Keratinocyte (primary cell): ENCODE results near the gene MAGI3. TPM values are rescaled to one million over a fixed set of nuclear protein-coding genes. Genes with fewer than 3 reads are reported as not detected.

Experiments used
- DNase-seq: peaks from one replicate; pipeline ENCODE4 v3.0.0-alpha.2; 2011; ENCODE audit warnings: low read depth, missing footprints, low spot score
- FAIRE-seq: peaks from 2 replicates; lab custom pipeline; 2011; peaks lifted over from hg19 to GRCh38; lab: Jason Lieb, UNC
- H2AFZ ChIP-seq: 2 replicates; pipeline ENCODE4 v1.6.0; 2012; ENCODE audit warnings: low read length, control low read depth, inconsistent platforms; ENCODE audit not compliant: control insufficient read depth
- H3K27ac ChIP-seq: 2 replicates; pipeline ENCODE4 v1.5.1; 2011; ENCODE audit warnings: low read length; ENCODE audit not compliant: control insufficient read depth, insufficient read depth
- H3K27me3 ChIP-seq: 3 replicates; pipeline ENCODE4 v1.6.0; 2011; ENCODE audit warnings: low read length; ENCODE audit not compliant: control insufficient read depth, insufficient read depth; ENCODE audit errors: extremely low read depth
- H3K36me3 ChIP-seq, 2 experiments: 2 replicates in 1 of 2; 3 replicates in 1 of 2; pipeline ENCODE4 v1.5.1; 2011; ENCODE audit warnings: low read length in 2 of 2, mild to moderate bottlenecking in 1 of 2; ENCODE audit not compliant: control insufficient read depth in 2 of 2, insufficient read depth in 2 of 2; ENCODE audit errors: extremely low read depth in 1 of 2
- H3K4me1 ChIP-seq: 3 replicates; pipeline ENCODE4 v1.5.1; 2011; ENCODE audit warnings: low read length; ENCODE audit not compliant: control insufficient read depth, insufficient read depth; ENCODE audit errors: extremely low read depth
- H3K4me2 ChIP-seq: 3 replicates; pipeline ENCODE4 v1.6.0; 2011; ENCODE audit warnings: low read depth, low read length; ENCODE audit not compliant: control insufficient read depth, insufficient read depth; ENCODE audit errors: extremely low read depth
- H3K4me3 ChIP-seq, 3 experiments: fragments of 200-600 bp in 1 of 3; sonication (generic) in 1 of 3; 2 replicates in 2 of 3; 3 replicates in 1 of 3; pipeline ENCODE4 v1.5.1; 2011 to 2016; ENCODE audit warnings: low read length in 3 of 3, mild to moderate bottlenecking in 3 of 3, control low read depth in 2 of 3, inconsistent platforms in 1 of 3, low read depth in 1 of 3, mixed read lengths in 1 of 3, mixed run types in 1 of 3, moderate library complexity in 1 of 3; ENCODE audit not compliant: control insufficient read depth in 2 of 3, insufficient read depth in 2 of 3; ENCODE audit errors: extremely low read depth in 1 of 3
- H3K79me2 ChIP-seq: 2 replicates; pipeline ENCODE4 v1.6.0; 2012; ENCODE audit warnings: low read length; ENCODE audit not compliant: control insufficient read depth, insufficient read depth
- H3K9ac ChIP-seq: 3 replicates; pipeline ENCODE4 v1.6.0; 2011; ENCODE audit warnings: low read length; ENCODE audit not compliant: control insufficient read depth, insufficient read depth; ENCODE audit errors: extremely low read depth
- H3K9me1 ChIP-seq: 3 replicates; pipeline ENCODE4 v1.6.0; 2011; ENCODE audit warnings: low read length; ENCODE audit not compliant: control insufficient read depth, insufficient read depth; ENCODE audit errors: extremely low read depth
- H3K9me3 ChIP-seq: 2 replicates; pipeline ENCODE4 v1.5.1; 2012; ENCODE audit warnings: low read depth, low read length; ENCODE audit not compliant: control insufficient read depth
- H4K20me1 ChIP-seq: 3 replicates; pipeline ENCODE4 v1.6.0; 2011; ENCODE audit warnings: low read length; ENCODE audit not compliant: control insufficient read depth, insufficient read depth; ENCODE audit errors: extremely low read depth
- CTCF ChIP-seq, 3 experiments: IDR thresholded peaks in 1 of 3; conservative IDR thresholded peaks in 1 of 3; optimal IDR thresholded peaks in 1 of 3; 2 replicates in 2 of 3; 3 replicates in 1 of 3; pipeline versions ENCODE3 to v1.5.1; 2011; ENCODE audit warnings: low read length in 3 of 3, mild to moderate bottlenecking in 3 of 3, moderate library complexity in 2 of 3, control low read depth in 1 of 3, inconsistent platforms in 1 of 3; ENCODE audit not compliant: insufficient read depth in 2 of 3; ENCODE audit errors: extremely low read depth in 1 of 3
- EZH2 ChIP-seq: IDR thresholded peaks from one replicate; pipeline ENCODE4 v1.6.1; 2012; ENCODE audit warnings: inconsistent platforms, mild to moderate bottlenecking, low read length, moderate library complexity
- dilution Hi-C: fragments of 300-500 bp; cut with MboI; formaldehyde crosslinking; loops from one replicate; pipeline ENCODE4 v1.7.0; 2020; ENCODE audit warnings: low sequenced_read_pairs; ENCODE audit not compliant: extremely low pct_ligation_motif_present
- polyA plus RNA-seq, 5 experiments: library from polyadenylated mRNA; depleted of rRNA in 3 of 5; stranded (reverse) in 3 of 5; stranded (forward) in 1 of 5; unstranded in 1 of 5; fragments of >200 nt; gene quantifications; 1 replicate in 1 of 5; 2 replicates in 3 of 5; 3 replicates in 1 of 5; pipeline versions ENCODE4 v1.2.1 to v1.2.3, GENCODE V29; 2011 to 2012; ENCODE audit warnings: missing spikeins in 2 of 5, low read depth in 1 of 5, low replicate concordance in 1 of 5

MAGI3 gene
- polyA plus RNA-seq, 1 donor (not counting 4 experiments of a cell fraction or from before 2014, with no cell fraction given), result 3.2 TPM

- no peaks in the 10 kb centered on the region for H3K79me2 ChIP-seq
- H3K27ac ChIP-seq, result no peak overlapping the region
- DNase-seq, result no peak
- H3K9ac ChIP-seq, result no peak overlapping the region
- TF ChIP-seq EZH2, result no peak
- no peaks in the 10 kb centered on the region for H3K36me3 ChIP-seq
- H3K4me2 ChIP-seq, result no peak overlapping the region
- H3K27me3 ChIP-seq, result no peaks in the 10 kb centered on the region
- no peaks in the 10 kb centered on the region for H3K9me1 ChIP-seq
- H3K4me3 ChIP-seq, result no peak overlapping the region
- H4K20me1 ChIP-seq, result no peaks in the 10 kb centered on the region
- no peaks in the 10 kb centered on the region for H3K4me1 ChIP-seq
- FAIRE-seq, result no peak
- dilution Hi-C loops, result no loop called here
- H2AFZ ChIP-seq, result no peak overlapping the region
- H3K9me3 ChIP-seq, result no peaks in the 10 kb centered on the region
These were observed 284.3 kb downstream of the MAGI3 start for GRCh38 chr1:113674591-113674990.

GRCh38 chr1:113675302-113675701 is 285.0 kb downstream of the MAGI3 start:
- TF ChIP-seq EZH2 (no peak), CTCF (optimal IDR thresholded peaks at IDR 0.05 in 1 of 3, IDR thresholded peaks at IDR 0.05 in 1 of 3, conservative IDR thresholded peaks at IDR 0.05 in 1 of 3; ENCODE audit: extremely low read depth in 1 of 3, insufficient read depth in 2 of 3, low read length in 3 of 3) (no peak)
- Histone ChIP-seq H3K9me3 (no peaks in the 10 kb centered on the region), H3K79me2 (no peaks in the 10 kb centered on the region), H3K27me3 (no peaks in the 10 kb centered on the region), H3K36me3 (no peaks in the 10 kb centered on the region), H3K9me1 (no peaks in the 10 kb centered on the region), H3K27ac (no peak overlapping the region), H3K4me3 (no peak overlapping the region), H3K4me1 (no peaks in the 10 kb centered on the region), H3K9ac (no peak overlapping the region), H2AFZ (no peak overlapping the region), H3K4me2 (no peak overlapping the region), H4K20me1 (no peaks in the 10 kb centered on the region)
- no peak for DNase-seq
- dilution Hi-C loops, result no loop called here
- no peak for FAIRE-seq

- FAIRE-seq, result no peak
- Histone ChIP-seq H3K4me1 (no peaks in the 10 kb centered on the region), H3K27me3 (no peaks in the 10 kb centered on the region), H3K9ac (no peak overlapping the region), H3K79me2 (no peaks in the 10 kb centered on the region), H3K9me3 (no peaks in the 10 kb centered on the region), H3K4me3 (no peak overlapping the region), H4K20me1 (no peaks in the 10 kb centered on the region), H3K27ac (no peak overlapping the region), H3K4me2 (no peak overlapping the region), H3K9me1 (no peaks in the 10 kb centered on the region), H3K36me3 (no peaks in the 10 kb centered on the region), H2AFZ (no peak overlapping the region)
- dilution Hi-C loops, result no loop called here
- TF ChIP-seq CTCF (optimal IDR thresholded peaks at IDR 0.05 in 1 of 3, IDR thresholded peaks at IDR 0.05 in 1 of 3, conservative IDR thresholded peaks at IDR 0.05 in 1 of 3; ENCODE audit: extremely low read depth in 1 of 3, insufficient read depth in 2 of 3, low read length in 3 of 3), result no peak
- TF ChIP-seq EZH2, result no peak
- DNase-seq, result no peak
These were observed 286.2 kb downstream of the MAGI3 start for GRCh38 chr1:113676524-113676923.
